Mesenchymal stem cell (in vitro differentiated cells and primary cell): Measurements from ENCODE around the gene OXER1.

Experiments used
- DNase-seq: peaks from one replicate; pipeline ENCODE4 v3.0.0-alpha.2; 2013
- H2AFZ ChIP-seq: one replicate; pipeline ENCODE4 v1.6.1; 2013; ENCODE audit warnings: low read depth, mild to moderate bottlenecking, control low read depth, inconsistent platforms, low read length, moderate library complexity
- H2AK5ac ChIP-seq: 2 replicates; pipeline ENCODE4 v1.6.1; 2013; ENCODE audit warnings: low read length, moderate library complexity, mild to moderate bottlenecking, inconsistent platforms; ENCODE audit not compliant: severe bottlenecking
- H2BK120ac ChIP-seq: one replicate; pipeline ENCODE4 v1.6.1; 2013; ENCODE audit warnings: low read depth, mild to moderate bottlenecking, inconsistent platforms, low read length, moderate library complexity
- H2BK12ac ChIP-seq, 2 experiments: one replicate each; pipeline ENCODE4 v1.6.1; 2013; ENCODE audit warnings: inconsistent platforms in 2 of 2, low read length in 2 of 2, mild to moderate bottlenecking in 2 of 2, moderate library complexity in 2 of 2, control low read depth in 1 of 2
- H2BK15ac ChIP-seq: one replicate; pipeline ENCODE4 v1.6.1; 2013; ENCODE audit warnings: mild to moderate bottlenecking, low read depth, inconsistent platforms; ENCODE audit not compliant: poor library complexity, severe bottlenecking
- H2BK5ac ChIP-seq: 2 replicates; pipeline ENCODE4 v1.6.1; 2013; ENCODE audit warnings: low read depth, mild to moderate bottlenecking, low read length, control low read depth, inconsistent platforms; ENCODE audit not compliant: poor library complexity, severe bottlenecking
- H3K14ac ChIP-seq, 2 experiments: one replicate each; pipeline ENCODE4 v1.6.1; 2013; ENCODE audit warnings: inconsistent platforms in 2 of 2, low read length in 2 of 2, control low read depth in 1 of 2, mild to moderate bottlenecking in 1 of 2, moderate library complexity in 1 of 2
- H3K18ac ChIP-seq, 2 experiments: one replicate each; pipeline ENCODE4 v1.6.1; 2013; ENCODE audit warnings: inconsistent platforms in 2 of 2, low read length in 2 of 2, control low read depth in 1 of 2, low read depth in 1 of 2, mild to moderate bottlenecking in 1 of 2
- H3K23ac ChIP-seq, 2 experiments: one replicate each; pipeline ENCODE4 v1.6.1; 2013; ENCODE audit warnings: inconsistent platforms in 2 of 2, low read length in 2 of 2, mild to moderate bottlenecking in 2 of 2, moderate library complexity in 2 of 2, control low read depth in 1 of 2
- H3K27ac ChIP-seq: 2 replicates; pipeline ENCODE4 v1.5.1; 2013; ENCODE audit warnings: mild to moderate bottlenecking, moderate library complexity, low read length, control low read depth, inconsistent platforms; ENCODE audit not compliant: poor library complexity, severe bottlenecking
- H3K27me3 ChIP-seq, 2 experiments: 2 replicates each; pipeline versions ENCODE4 v1.6.1 to v1.7.0; 2013; ENCODE audit warnings: low read length in 2 of 2, mild to moderate bottlenecking in 2 of 2, moderate library complexity in 2 of 2, control low read depth in 1 of 2, inconsistent platforms in 1 of 2; ENCODE audit not compliant: control insufficient read depth in 1 of 2, insufficient read depth in 1 of 2
- H3K36me3 ChIP-seq, 2 experiments: 2 replicates each; pipeline versions ENCODE4 v1.6.1 to v1.7.0; 2013; ENCODE audit warnings: low read length in 2 of 2, control low read depth in 1 of 2, inconsistent platforms in 1 of 2, low read depth in 1 of 2, mild to moderate bottlenecking in 1 of 2; ENCODE audit not compliant: insufficient read depth in 2 of 2, control insufficient read depth in 1 of 2
- H3K4ac ChIP-seq, 2 experiments: one replicate each; pipeline ENCODE4 v1.6.1; 2013; ENCODE audit warnings: inconsistent platforms in 2 of 2, low read length in 2 of 2, mild to moderate bottlenecking in 2 of 2, moderate library complexity in 2 of 2, control low read depth in 1 of 2, low read depth in 1 of 2
- H3K4me1 ChIP-seq: 2 replicates; pipeline ENCODE4 v1.6.1; 2013; ENCODE audit warnings: low read depth, low read length, control low read depth; ENCODE audit not compliant: control insufficient read depth, insufficient read depth
- H3K4me2 ChIP-seq: 2 replicates; pipeline ENCODE4 v1.6.1; 2013; ENCODE audit warnings: low read length, mild to moderate bottlenecking, inconsistent platforms; ENCODE audit not compliant: poor library complexity, severe bottlenecking
- H3K4me3 ChIP-seq, 2 experiments: 2 replicates each; pipeline versions ENCODE4 v1.5.1 to v1.7.0; 2013; ENCODE audit warnings: low read length in 2 of 2, mild to moderate bottlenecking in 2 of 2, control low read depth in 1 of 2, low read depth in 1 of 2; ENCODE audit not compliant: insufficient read depth in 1 of 2
- H3K79me1 ChIP-seq: replicated peaks from 2 replicates; pipeline ENCODE4 v1.6.1; 2013; ENCODE audit warnings: mild to moderate bottlenecking, control low read depth, low read length, inconsistent platforms; ENCODE audit not compliant: poor library complexity, severe bottlenecking
- H3K9ac ChIP-seq: 2 replicates; pipeline ENCODE4 v1.7.0; 2013; ENCODE audit warnings: mild to moderate bottlenecking, low read length, moderate library complexity
- H3K9me3 ChIP-seq: 2 replicates; pipeline ENCODE4 v1.7.0; 2013; ENCODE audit warnings: mild to moderate bottlenecking, low read length; ENCODE audit not compliant: control insufficient read depth
- H4K8ac ChIP-seq: one replicate; pipeline ENCODE4 v1.6.1; 2013; ENCODE audit warnings: inconsistent platforms, mild to moderate bottlenecking, low read length, moderate library complexity
- H4K91ac ChIP-seq: one replicate; pipeline ENCODE4 v1.6.1; 2013; ENCODE audit warnings: mild to moderate bottlenecking, low read length, inconsistent platforms
- WGBS: methylation state at CpG from one replicate; pipeline ENCODE4 v1.1.7; 2013; ENCODE audit warnings: mixed read lengths; 5-methylcytosine and 5-hydroxymethylcytosine counted together

The OXER1 gene

GRCh38 chr2:42747422-42747821, 16.5 kb downstream of the OXER1 start:
- Histone ChIP-seq H2BK5ac (no peak overlapping the region), H3K4me1 (no peaks in the 10 kb centered on the region), H3K79me1 (no peaks in the 10 kb centered on the region), H3K4me3 (no peak overlapping the region), H3K9me3 (no peaks in the 10 kb centered on the region), H2AFZ (no peak overlapping the region), H3K27me3 (no peaks in the 10 kb centered on the region), H3K9ac (no peak overlapping the region), H3K4ac (no peak overlapping the region), H3K4me2 (no peak overlapping the region), H3K27ac (no peak overlapping the region), H2BK120ac (no peak overlapping the region), H2BK15ac (no peak overlapping the region), H4K8ac (no peak overlapping the region), H2AK5ac (no peak overlapping the region), H4K91ac (no peak overlapping the region), H3K36me3 (peaks cover 0 to 9% of the 10 kb centered on the region in 2 experiments), H3K23ac (no peak overlapping the region), H3K18ac (no peak overlapping the region), H3K14ac (no peak overlapping the region), H2BK12ac (no peak overlapping the region)
- DNase-seq = no peak
- over 99% methylated on average over 3 of the region's 3 CpGs for WGBS

- no peaks in the 10 kb centered on the region for H3K79me1 ChIP-seq
- no peak overlapping the region for H3K9ac ChIP-seq
- peaks cover 10 to 13% of the 10 kb centered on the region in 2 experiments for H3K36me3 ChIP-seq
- no peak overlapping the region for H3K4me2 ChIP-seq
- no peak overlapping the region for H2AK5ac ChIP-seq
- H4K8ac ChIP-seq = no peak overlapping the region
- no peak overlapping the region for H2AFZ ChIP-seq
- H2BK15ac ChIP-seq = no peak overlapping the region
- no peak overlapping the region for H4K91ac ChIP-seq
- H3K9me3 ChIP-seq = no peaks in the 10 kb centered on the region
- no peak overlapping the region for H2BK120ac ChIP-seq
- H3K4me1 ChIP-seq = no peaks in the 10 kb centered on the region
- no peak overlapping the region for H3K4ac ChIP-seq
- H3K4me3 ChIP-seq = no peak overlapping the region
- no peak overlapping the region for H2BK12ac ChIP-seq
- WGBS = 92% methylated on average over 3 of the region's 3 CpGs
- no peak overlapping the region for H3K23ac ChIP-seq
- no peak overlapping the region for H3K18ac ChIP-seq
- H3K27me3 ChIP-seq = no peaks in the 10 kb centered on the region
- no peak overlapping the region for H2BK5ac ChIP-seq
- no peak overlapping the region for H3K14ac ChIP-seq
- no peak for DNase-seq
- no peak overlapping the region for H3K27ac ChIP-seq
Measured at GRCh38 chr2:42744545-42745082, 19.3 kb downstream of the OXER1 start.

- Histone ChIP-seq H2AFZ (no peak overlapping the region), H3K9me3 (no peaks in the 10 kb centered on the region), H3K14ac (no peak overlapping the region), H3K4me1 (no peaks in the 10 kb centered on the region), H3K4ac (no peak overlapping the region), H3K18ac (no peak overlapping the region), H3K23ac (no peak overlapping the region), H2BK120ac (no peak overlapping the region), H2AK5ac (no peak overlapping the region), H2BK12ac (no peak overlapping the region), H3K27ac (no peak overlapping the region), H3K9ac (no peak overlapping the region), H3K79me1 (no peaks in the 10 kb centered on the region), H3K4me3 (no peak overlapping the region), H4K8ac (no peak overlapping the region), H2BK5ac (no peak overlapping the region), H3K36me3 (peaks cover 9 to 10% of the 10 kb centered on the region in 2 experiments), H3K27me3 (no peaks in the 10 kb centered on the region), H3K4me2 (no peak overlapping the region), H4K91ac (no peak overlapping the region), H2BK15ac (no peak overlapping the region)
- no peak for DNase-seq
- WGBS = 100% methylated on average over 1 of the region's 1 CpG
Measured at GRCh38 chr2:42743659-42743990, 20.3 kb downstream of the OXER1 start.

- H3K27me3 ChIP-seq = no peaks in the 10 kb centered on the region
- H3K18ac ChIP-seq = no peak overlapping the region
- no peak overlapping the region for H2BK5ac ChIP-seq
- H2BK120ac ChIP-seq = no peak overlapping the region
- H3K79me1 ChIP-seq = no peaks in the 10 kb centered on the region
- H3K9ac ChIP-seq = no peak overlapping the region
- H4K91ac ChIP-seq = no peak overlapping the region
- no peak overlapping the region for H2BK12ac ChIP-seq
- H3K27ac ChIP-seq = no peak overlapping the region
- no peak overlapping the region for H3K4ac ChIP-seq
- DNase-seq = no peak
- no peaks in the 10 kb centered on the region for H3K9me3 ChIP-seq
- no peak overlapping the region for H3K4me2 ChIP-seq
- H2BK15ac ChIP-seq = no peak overlapping the region
- peaks cover 9 to 10% of the 10 kb centered on the region in 2 experiments for H3K36me3 ChIP-seq
- H4K8ac ChIP-seq = no peak overlapping the region
- no peak overlapping the region for H3K14ac ChIP-seq
- H2AK5ac ChIP-seq = no peak overlapping the region
- WGBS = 88% methylated on average over 2 of the region's 2 CpGs
- no peak overlapping the region for H3K23ac ChIP-seq
- H3K4me1 ChIP-seq = no peaks in the 10 kb centered on the region
- no peak overlapping the region for H3K4me3 ChIP-seq
- H2AFZ ChIP-seq = no peak overlapping the region
Measured at GRCh38 chr2:42742740-42743658, 20.9 kb downstream of the OXER1 start.
